Smooth muscle cell (in vitro differentiated cells): Measurements from ENCODE around the gene NFKBIA. TPM values are rescaled to one million over a fixed set of nuclear protein-coding genes. Genes with fewer than 3 reads are reported as not detected.

Experiments used
- DNase-seq: peaks from one replicate; lab custom pipeline; 2025; ENCODE audit not compliant: unreplicated experiment; lab: John Stamatoyannopoulos, UW
- H2AFZ ChIP-seq: fragments of 200-600 bp; sonication (generic); 2 replicates; pipeline ENCODE4 v1.6.0; 2016; ENCODE audit warnings: antibody characterized with exemption, low read depth, mild to moderate bottlenecking
- H3F3A ChIP-seq: fragments of 200-600 bp; sonication (generic); 2 replicates; pipeline ENCODE4 v1.6.0; 2017; ENCODE audit warnings: antibody characterized with exemption, low read depth
- H3K27ac ChIP-seq: fragments of 200-600 bp; sonication (generic); 2 replicates; pipeline ENCODE4 v1.5.1; 2016; ENCODE audit warnings: low read depth, mild to moderate bottlenecking
- H3K27me3 ChIP-seq: fragments of 200-600 bp; sonication (generic); 2 replicates; pipeline ENCODE4 v1.6.1; 2016; ENCODE audit warnings: low read depth, mild to moderate bottlenecking
- H3K36me3 ChIP-seq: fragments of 200-600 bp; sonication (generic); 2 replicates; pipeline ENCODE4 v1.5.1; 2016; ENCODE audit warnings: low read depth
- H3K4me1 ChIP-seq: fragments of 200-600 bp; sonication (generic); 2 replicates; pipeline ENCODE4 v1.5.1; 2016; ENCODE audit warnings: low read depth
- H3K4me2 ChIP-seq: fragments of 200-600 bp; sonication (generic); 2 replicates; pipeline ENCODE4 v1.6.0; 2016; ENCODE audit warnings: mild to moderate bottlenecking
- H3K4me3 ChIP-seq: fragments of 200-600 bp; sonication (generic); 2 replicates; pipeline ENCODE4 v1.5.1; 2016; ENCODE audit warnings: mild to moderate bottlenecking
- H3K79me2 ChIP-seq: fragments of 200-600 bp; sonication (generic); 2 replicates; pipeline ENCODE4 v1.6.0; 2016; ENCODE audit warnings: low read depth, mild to moderate bottlenecking
- H3K9ac ChIP-seq: fragments of 200-600 bp; sonication (generic); 2 replicates; pipeline ENCODE4 v1.6.0; 2016; ENCODE audit warnings: low read depth
- H3K9me3 ChIP-seq: fragments of 200-600 bp; sonication (generic); replicated peaks from 2 replicates; pipeline ENCODE4 v1.5.1; 2016; ENCODE audit warnings: low read depth
- H4K20me1 ChIP-seq: fragments of 200-600 bp; sonication (generic); 2 replicates; pipeline ENCODE4 v1.6.0; 2016; ENCODE audit warnings: low read depth
- CTCF ChIP-seq: fragments of 200-600 bp; sonication (generic); IDR thresholded peaks from 2 replicates; pipeline ENCODE4 v1.5.1; 2017; ENCODE audit warnings: borderline replicate concordance, mild to moderate bottlenecking, antibody characterized with exemption; ENCODE audit not compliant: insufficient read depth, poor library complexity, severe bottlenecking
- WGBS: methylation state at CpG from one replicate; pipeline ENCODE4 v1.1.7; 2016; ENCODE audit warnings: low lambda C conversion rate; 5-methylcytosine and 5-hydroxymethylcytosine counted together
- polyA plus RNA-seq: library from polyadenylated mRNA; unstranded; fragments of >200 nt; fragmentation: Nextera tagmentation; extraction: Ambion mirVana; gene quantifications from 2 replicates; pipeline ENCODE4 v1.2.1, GENCODE V29; 2016
- total RNA-seq: library from RNA; depleted of rRNA; stranded (reverse); fragments of >200 nt; gene quantifications from 2 replicates; pipeline ENCODE4 v1.2.3, GENCODE V29; 2014

The NFKBIA gene
- total and polyA plus RNA-seq, 2 experiments from 2014 or later, result 215 to 223 TPM

- no peaks in the 10 kb centered on the region for H3K9me3 ChIP-seq
- no peaks in the 10 kb centered on the region for H3K27me3 ChIP-seq
- H3K79me2 ChIP-seq, result no peaks in the 10 kb centered on the region
- no peak for DNase-seq
- no peak overlapping the region for H3K4me3 ChIP-seq
- no peaks in the 10 kb centered on the region for H3K4me1 ChIP-seq
- H2AFZ ChIP-seq, result no peak overlapping the region
- WGBS, result 91% methylated on average over 11 of the region's 11 CpGs
- H3K4me2 ChIP-seq, result no peak overlapping the region
- H3K27ac ChIP-seq, result no peak overlapping the region
- TF ChIP-seq CTCF, result no peak
- H3K9ac ChIP-seq, result no peak overlapping the region
- H3K36me3 ChIP-seq, result no peaks in the 10 kb centered on the region
- H3F3A ChIP-seq, result peaks cover 6% of the 10 kb centered on the region
- no peaks in the 10 kb centered on the region for H4K20me1 ChIP-seq
Observed at GRCh38 chr14:35394326-35395013, 10.1 kb downstream of the NFKBIA start.

GRCh38 chr14:35393826-35394225 lies 10.7 kb downstream of the NFKBIA start:
- Histone ChIP-seq H3K4me2 (no peak overlapping the region), H4K20me1 (no peaks in the 10 kb centered on the region), H3K27ac (no peak overlapping the region), H3K9me3 (no peaks in the 10 kb centered on the region), H3K4me3 (no peak overlapping the region), H3K27me3 (no peaks in the 10 kb centered on the region), H3F3A (peaks cover 6% of the 10 kb centered on the region), H3K9ac (no peak overlapping the region), H2AFZ (no peak overlapping the region), H3K79me2 (no peaks in the 10 kb centered on the region), H3K36me3 (no peaks in the 10 kb centered on the region), H3K4me1 (no peaks in the 10 kb centered on the region)
- WGBS, result 98% methylated on average over 2 of the region's 2 CpGs
- TF ChIP-seq CTCF, result no peak
- DNase-seq, result no peak

- Histone ChIP-seq H4K20me1 (no peaks in the 10 kb centered on the region), H3K79me2 (no peaks in the 10 kb centered on the region), H3K4me2 (no peak overlapping the region), H3K27me3 (no peaks in the 10 kb centered on the region), H3K4me1 (no peaks in the 10 kb centered on the region), H3K9me3 (no peaks in the 10 kb centered on the region), H3K36me3 (no peaks in the 10 kb centered on the region), H3K27ac (no peak overlapping the region), H3K4me3 (no peak overlapping the region), H3F3A (no peaks in the 10 kb centered on the region), H2AFZ (no peak overlapping the region), H3K9ac (no peak overlapping the region)
- 95% methylated on average over 1 of the region's 1 CpG for WGBS
- no peak for DNase-seq
- no peak for TF ChIP-seq CTCF
Observed at GRCh38 chr14:35392103-35392502, 12.4 kb downstream of the NFKBIA start.

- DNase-seq, result no peak
- Histone ChIP-seq H3K4me2 (no peak overlapping the region), H3K27me3 (no peaks in the 10 kb centered on the region), H2AFZ (no peak overlapping the region), H4K20me1 (no peaks in the 10 kb centered on the region), H3K4me3 (no peak overlapping the region), H3K27ac (no peak overlapping the region), H3K9ac (no peak overlapping the region), H3F3A (no peaks in the 10 kb centered on the region), H3K4me1 (no peaks in the 10 kb centered on the region), H3K36me3 (no peaks in the 10 kb centered on the region), H3K9me3 (no peaks in the 10 kb centered on the region), H3K79me2 (no peaks in the 10 kb centered on the region)
- WGBS, result 88% methylated on average over 3 of the region's 3 CpGs
- no peak for TF ChIP-seq CTCF
Observed at GRCh38 chr14:35391388-35391710, 13.2 kb downstream of the NFKBIA start.
